Kidney (tissue), 14 donors: ENCODE measurements around the gene PKD2. TPM values are rescaled to one million over a fixed set of nuclear protein-coding genes. Genes with fewer than 3 reads are reported as not detected.
A peak's percentile ranks its signal among the peaks of the same experiment; 100 is the strongest.

ENCODE experiments used
- DNase-seq, 5 donors: peaks; one replicate each; pipeline ENCODE4 v3.0.0-alpha.2; 2013 to 2020
- FAIRE-seq: peaks from 2 replicates; lab custom pipeline; 2012; peaks lifted over from hg19 to GRCh38; lab: Jason Lieb, UNC
- H3K27ac ChIP-seq, 2 donors: one replicate each; pipeline ENCODE4 v1.7.0; 2013; ENCODE audit warnings: low read depth in 2 of 2, low read length in 2 of 2, inconsistent platforms in 1 of 2
- H3K27me3 ChIP-seq: one replicate; pipeline ENCODE4 v1.7.1; 2013; ENCODE audit warnings: low read length, inconsistent platforms; ENCODE audit not compliant: control insufficient read depth, insufficient read depth
- H3K36me3 ChIP-seq, 3 donors: one replicate each; pipeline versions ENCODE4 v1.7.0 to v1.7.1; 2013; ENCODE audit warnings: low read length in 3 of 3, control low read depth in 1 of 3, inconsistent platforms in 1 of 3; ENCODE audit not compliant: insufficient read depth in 3 of 3, control insufficient read depth in 2 of 3
- H3K4me1 ChIP-seq, 3 donors: one replicate each; pipeline versions ENCODE4 v1.7.0 to v1.7.1; 2013; ENCODE audit warnings: low read length in 3 of 3, inconsistent platforms in 1 of 3, low read depth in 1 of 3; ENCODE audit not compliant: control insufficient read depth in 2 of 3, insufficient read depth in 2 of 3
- H3K4me3 ChIP-seq, 3 donors: one replicate each; pipeline versions ENCODE4 v1.7.0 to v1.8.1; 2013; ENCODE audit warnings: low read length in 3 of 3, control low read depth in 1 of 3, inconsistent platforms in 1 of 3
- H3K9ac ChIP-seq, 3 donors: one replicate each; pipeline versions ENCODE4 v1.7.0 to v1.7.1; 2013; ENCODE audit warnings: low read length in 3 of 3, control low read depth in 1 of 3, inconsistent platforms in 1 of 3
- H3K9me3 ChIP-seq, 3 donors: one replicate each; pipeline versions ENCODE4 v1.7.0 to v1.7.1; 2013; ENCODE audit warnings: low read length in 3 of 3, control low read depth in 1 of 3, inconsistent platforms in 1 of 3; ENCODE audit not compliant: control insufficient read depth in 2 of 3, insufficient read depth in 1 of 3
- CTCF ChIP-seq: IDR thresholded peaks from 3 replicates; pipeline ENCODE4 v1.5.1; 2012; ENCODE audit warnings: mild to moderate bottlenecking, moderate library complexity, borderline replicate concordance; ENCODE audit not compliant: insufficient read depth; ENCODE audit errors: extremely low read depth
- intact Hi-C: fragments of 100-400 bp; cut with DNase I; formaldehyde crosslinking; loops from one replicate; pipeline ENCODE4 v1.11.1; 2022
- polyA plus RNA-seq: library from polyadenylated mRNA; stranded (reverse); fragments of 350-450 nt; fragmentation: Illumina TruSeq; extraction: RNeasy Lipid Tissue Mini Kit (QIAGEN cat#74804); gene quantifications from one replicate; pipeline ENCODE4 v1.2.3, GENCODE V29; 2014; ENCODE audit warnings: low read depth, low replicate concordance; ENCODE audit not compliant: insufficient read depth
- total RNA-seq: library from RNA; stranded (reverse); fragmentation: NEBNext Ultra II Directional; extraction: Animal tissue kit (Norgen Biotek cat#: 25700); gene quantifications from one replicate; pipeline ENCODE4 v1.2.1, GENCODE V29; 2021
- donor health status: control.
- donor health status: control.
- donor health status: control.
- donor health status: control.
- donor health status: control.
- donor health status: DM: yes; HTN: yes; CAD: no.
- donor health status: Normal renal cell carcinoma (clear cell type).

Gene PKD2
- total and polyA plus RNA-seq, 2 donors from 2014 or later = 21.2 to 92.6 TPM

GRCh38 chr4:88054901-88055300 is 47.5 kb downstream of the PKD2 start:
- DNase-seq = peak in 2 of 5 donors; percentile 9 to 18
- H3K27ac ChIP-seq = no peak overlapping the region
- H3K9me3 ChIP-seq = no peaks in the 10 kb centered on the region
- no peak for FAIRE-seq
- intact Hi-C loops = no loop called here
- TF ChIP-seq CTCF = peak; percentile 62
- H3K4me3 ChIP-seq = no peak overlapping the region
- no peak overlapping the region for H3K9ac ChIP-seq
- no peaks in the 10 kb centered on the region for H3K4me1 ChIP-seq
- H3K27me3 ChIP-seq = no peaks in the 10 kb centered on the region
- peaks cover 7 to 18% (median 15%) of the 10 kb centered on the region in 3 donors for H3K36me3 ChIP-seq

GRCh38 chr4:88058295-88058694 is 50.9 kb downstream of the PKD2 start:
- Histone ChIP-seq H3K4me1 (peaks cover 0 to 4% (median 0%) of the 10 kb centered on the region in 3 donors), H3K27me3 (no peaks in the 10 kb centered on the region), H3K4me3 (no peak overlapping the region), H3K9ac (no peak overlapping the region), H3K27ac (no peak overlapping the region), H3K36me3 (peaks cover 6 to 12% (median 12%) of the 10 kb centered on the region in 3 donors), H3K9me3 (no peaks in the 10 kb centered on the region)
- no peak for DNase-seq
- intact Hi-C loops = no loop called here
- no peak for FAIRE-seq
- TF ChIP-seq CTCF = no peak

- intact Hi-C loops = no loop called here
- no peak for DNase-seq
- TF ChIP-seq CTCF = no peak
- Histone ChIP-seq H3K27ac (no peak overlapping the region), H3K9ac (no peak overlapping the region), H3K4me3 (no peak overlapping the region), H3K4me1 (peaks cover 0 to 4% (median 0%) of the 10 kb centered on the region in 3 donors), H3K36me3 (peaks cover 6 to 12% (median 12%) of the 10 kb centered on the region in 3 donors), H3K27me3 (no peaks in the 10 kb centered on the region), H3K9me3 (no peaks in the 10 kb centered on the region)
- FAIRE-seq = no peak
Observed at GRCh38 chr4:88059766-88060165, 52.3 kb downstream of the PKD2 start.

- FAIRE-seq = no peak
Observed at GRCh38 chr4:88060431-88060830, 53.0 kb downstream of the PKD2 start.

More at GRCh38 chr4:88060431-88060830, 53.0 kb downstream of the PKD2 start:
- DNase-seq = no peak
- no peaks in the 10 kb centered on the region for H3K9me3 ChIP-seq
- H3K36me3 ChIP-seq = peaks cover 6 to 13% (median 12%) of the 10 kb centered on the region in 3 donors
- no peak overlapping the region for H3K4me3 ChIP-seq
- no peak overlapping the region for H3K27ac ChIP-seq
- peaks cover 0 to 5% (median 0%) of the 10 kb centered on the region in 3 donors for H3K4me1 ChIP-seq
- no peak overlapping the region for H3K9ac ChIP-seq
- no peak for TF ChIP-seq CTCF
- no peaks in the 10 kb centered on the region for H3K27me3 ChIP-seq
- intact Hi-C loops = no loop called here
